H1 (cell line): ENCODE results near the gene RRBP1. TPM values are rescaled to one million over a fixed set of nuclear protein-coding genes. Genes with fewer than 3 reads are reported as not detected.

Source experiments
- CTCF ChIA-PET: fragments of 300-600 bp; sonication (Branson Sonifier 250); formaldehyde crosslinking; loops from one replicate; lab custom pipeline; 2021; ENCODE audit not compliant: partially characterized antibody; lab: Charles Lee
- POLR2A ChIA-PET: fragments of 300-600 bp; sonication (Branson Sonifier 250); formaldehyde crosslinking; loops from one replicate; lab custom pipeline; 2021; ENCODE audit warnings: inconsistent platforms; ENCODE audit not compliant: partially characterized antibody; lab: Charles Lee
- DNase-seq, 2 experiments: peaks; one replicate each; pipeline versions ENCODE4 v3.0.0 to v3.0.0-alpha.2; 2010 to 2022; ENCODE audit warnings: low spot score in 2 of 2, low read depth in 1 of 2, mixed read lengths in 1 of 2
- FAIRE-seq: peaks from 2 replicates; lab custom pipeline; 2011; peaks lifted over from hg19 to GRCh38; lab: Jason Lieb, UNC
- H2AFZ ChIP-seq: 2 replicates; pipeline ENCODE4 v1.8.1; 2012; ENCODE audit warnings: low read length, inconsistent platforms
- H2AK5ac ChIP-seq: 2 replicates; pipeline ENCODE4 v1.6.1; 2013; ENCODE audit warnings: low read depth, low read length
- H2BK120ac ChIP-seq: replicated peaks from 2 replicates; pipeline ENCODE3; 2013; ENCODE audit warnings: low read depth, low read length, inconsistent platforms
- H2BK12ac ChIP-seq: 2 replicates; pipeline ENCODE4 v1.6.1; 2013; ENCODE audit warnings: low read depth, low read length
- H2BK15ac ChIP-seq: 2 replicates; pipeline ENCODE4 v1.6.1; 2013; ENCODE audit warnings: low read length
- H2BK20ac ChIP-seq: 2 replicates; pipeline ENCODE4 v1.6.1; 2013; ENCODE audit warnings: low read length
- H2BK5ac ChIP-seq: 2 replicates; pipeline ENCODE4 v1.6.1; 2013; ENCODE audit warnings: low read depth, low read length
- H3K14ac ChIP-seq: 2 replicates; pipeline ENCODE4 v1.6.1; 2013; ENCODE audit warnings: inconsistent platforms; ENCODE audit not compliant: insufficient read length
- H3K18ac ChIP-seq: 2 replicates; pipeline ENCODE4 v1.6.1; 2013; ENCODE audit warnings: low read length; ENCODE audit errors: extremely low read depth
- H3K23ac ChIP-seq: 2 replicates; pipeline ENCODE4 v1.6.1; 2013; ENCODE audit warnings: inconsistent platforms; ENCODE audit not compliant: insufficient read length
- H3K23me2 ChIP-seq: 2 replicates; pipeline ENCODE4 v1.6.1; 2013; ENCODE audit warnings: low read depth, low read length
- H3K27ac ChIP-seq: 2 replicates; pipeline ENCODE4 v1.6.1; 2011; ENCODE audit warnings: low read depth, low read length, inconsistent platforms
- H3K27me3 ChIP-seq, 4 experiments: replicated peaks in 1 of 4; 1 replicate in 1 of 4; 2 replicates in 3 of 4; pipeline versions ENCODE4 v1.6.1 to v1.8.1; 2011 to 2013; ENCODE audit warnings: low read length in 3 of 4, mild to moderate bottlenecking in 3 of 4, inconsistent platforms in 2 of 4, mixed read lengths in 2 of 4, moderate library complexity in 1 of 4; ENCODE audit not compliant: control insufficient read depth in 3 of 4, insufficient read depth in 3 of 4; ENCODE audit errors: extremely low read depth in 1 of 4
- H3K36me3 ChIP-seq, 4 experiments: 2 replicates each; pipeline versions ENCODE4 v1.6.1 to v1.8.1; 2011 to 2013; ENCODE audit warnings: mild to moderate bottlenecking in 4 of 4, low read length in 3 of 4, moderate library complexity in 2 of 4, control low read depth in 1 of 4, inconsistent platforms in 1 of 4; ENCODE audit not compliant: insufficient read depth in 4 of 4, control insufficient read depth in 2 of 4
- H3K4ac ChIP-seq: replicated peaks from 2 replicates; pipeline ENCODE3; 2013; ENCODE audit warnings: low read length, low read depth, mixed read lengths, inconsistent platforms; ENCODE audit not compliant: insufficient read length
- H3K4me1 ChIP-seq, 4 experiments: replicated peaks in 1 of 4; 1 replicate in 1 of 4; 2 replicates in 3 of 4; pipeline versions ENCODE4 v1.6.1 to v1.8.1; 2011 to 2013; ENCODE audit warnings: low read length in 3 of 4, inconsistent platforms in 2 of 4, mixed read lengths in 1 of 4; ENCODE audit not compliant: insufficient read depth in 4 of 4, control insufficient read depth in 3 of 4
- H3K4me2 ChIP-seq, 2 experiments: 2 replicates each; pipeline versions ENCODE4 v1.6.1 to v1.8.1; 2011 to 2013; ENCODE audit warnings: low read depth in 2 of 2, low read length in 2 of 2, control low read depth in 1 of 2, inconsistent platforms in 1 of 2, mild to moderate bottlenecking in 1 of 2; ENCODE audit not compliant: insufficient read depth in 1 of 2
- H3K4me3 ChIP-seq, 4 experiments: fragments of 200-600, 300-600 bp in 1 of 4; sonication (generic), shearing (Covaris generic), sonication (Bioruptor Twin) in 1 of 4; 2 replicates each; pipeline versions ENCODE4 v1.5.1 to v1.8.1; 2011 to 2016; ENCODE audit warnings: low read length in 4 of 4, low read depth in 3 of 4, control low read depth in 2 of 4, inconsistent platforms in 2 of 4, mild to moderate bottlenecking in 2 of 4, mixed read lengths in 1 of 4, moderate library complexity in 1 of 4; ENCODE audit not compliant: insufficient read depth in 2 of 4; ENCODE audit errors: extremely low read depth in 1 of 4
- H3K56ac ChIP-seq: replicated peaks from 2 replicates; pipeline ENCODE3; 2013; ENCODE audit warnings: low read depth, mild to moderate bottlenecking, mixed read lengths, low read length, inconsistent platforms; ENCODE audit not compliant: insufficient read length
- H3K79me1 ChIP-seq: 2 replicates; pipeline ENCODE4 v1.6.1; 2013; ENCODE audit warnings: low read depth, low read length, control low read depth
- H3K79me2 ChIP-seq, 2 experiments: 2 replicates each; pipeline versions ENCODE4 v1.6.1 to v1.8.1; 2012 to 2013; ENCODE audit warnings: low read length in 2 of 2, mild to moderate bottlenecking in 2 of 2, inconsistent platforms in 1 of 2; ENCODE audit not compliant: insufficient read depth in 2 of 2, control insufficient read depth in 1 of 2
- H3K9ac ChIP-seq, 4 experiments: replicated peaks in 1 of 4; 1 replicate in 1 of 4; 2 replicates in 3 of 4; pipeline versions ENCODE4 v1.6.1 to v1.8.1; 2011 to 2013; ENCODE audit warnings: low read depth in 3 of 4, low read length in 3 of 4, control low read depth in 2 of 4, mild to moderate bottlenecking in 2 of 4, moderate library complexity in 2 of 4, inconsistent platforms in 1 of 4; ENCODE audit errors: extremely low read depth in 1 of 4
- H3K9me3 ChIP-seq, 2 experiments: 2 replicates each; pipeline versions ENCODE4 v1.6.1 to v1.8.1; 2012 to 2013; ENCODE audit warnings: mild to moderate bottlenecking in 2 of 2, moderate library complexity in 2 of 2, control low read depth in 1 of 2, inconsistent platforms in 1 of 2, low read depth in 1 of 2, low read length in 1 of 2, mixed read lengths in 1 of 2; ENCODE audit not compliant: insufficient read depth in 2 of 2
- H4K20me1 ChIP-seq, 2 experiments: replicated peaks in 1 of 2; 2 replicates each; pipeline versions ENCODE3 to v1.8.1; 2011 to 2013; ENCODE audit warnings: inconsistent platforms in 2 of 2, low read length in 2 of 2, mild to moderate bottlenecking in 1 of 2; ENCODE audit not compliant: insufficient read depth in 2 of 2, control insufficient read depth in 1 of 2
- H4K5ac ChIP-seq: 2 replicates; pipeline ENCODE4 v1.6.1; 2013; ENCODE audit warnings: low read length, low read depth, mixed read lengths, inconsistent platforms; ENCODE audit not compliant: insufficient read length
- H4K8ac ChIP-seq: 2 replicates; pipeline ENCODE4 v1.8.0; 2013; ENCODE audit warnings: mild to moderate bottlenecking, moderate library complexity, low read length, inconsistent platforms; ENCODE audit not compliant: insufficient read depth; ENCODE audit errors: extremely low read depth
- H4K91ac ChIP-seq: replicated peaks from 2 replicates; pipeline ENCODE3; 2013; ENCODE audit warnings: low read length, mixed read lengths, inconsistent platforms; ENCODE audit not compliant: insufficient read length
- ATF2 ChIP-seq: IDR thresholded peaks from 2 replicates; pipeline ENCODE4 v1.6.1; 2012; ENCODE audit warnings: low read length, inconsistent platforms
- BACH1 ChIP-seq: IDR thresholded peaks from 2 replicates; pipeline ENCODE4 v1.6.1; 2012; ENCODE audit warnings: low read length, improper control_type of control experiment
- CTBP2 ChIP-seq: IDR thresholded peaks from 2 replicates; pipeline ENCODE4 v1.7.0; 2011; ENCODE audit warnings: borderline replicate concordance, mild to moderate bottlenecking, moderate library complexity, mixed read lengths, low read length; ENCODE audit not compliant: insufficient read depth, insufficient read length
- E2F6 ChIP-seq: IDR thresholded peaks from 2 replicates; pipeline ENCODE4 v1.6.1; 2012; ENCODE audit warnings: inconsistent platforms
- GTF2F1 ChIP-seq: IDR thresholded peaks from 2 replicates; pipeline ENCODE4 v1.6.1; 2012; ENCODE audit warnings: low read depth, low read length, improper control_type of control experiment, borderline replicate concordance
- JUND ChIP-seq: IDR thresholded peaks from 2 replicates; pipeline ENCODE4 v1.6.1; 2011; ENCODE audit warnings: mild to moderate bottlenecking, improper control_type of control experiment, low read length
- RAD21 ChIP-seq, 2 experiments: IDR thresholded peaks in 1 of 2; conservative IDR thresholded peaks in 1 of 2; 2 replicates each; pipeline ENCODE4 v1.6.1; 2011; ENCODE audit warnings: low read depth in 2 of 2, low read length in 2 of 2, improper control_type of control experiment in 1 of 2, inconsistent platforms in 1 of 2, mild to moderate bottlenecking in 1 of 2, moderate library complexity in 1 of 2
- RBBP5 ChIP-seq: IDR thresholded peaks from 2 replicates; pipeline ENCODE4 v1.7.1; 2012; ENCODE audit warnings: low read depth, mild to moderate bottlenecking, inconsistent platforms, low read length, moderate library complexity, borderline replicate concordance
- RFX5 ChIP-seq: IDR thresholded peaks from 2 replicates; pipeline ENCODE4 v1.6.1; 2011; ENCODE audit warnings: low read depth, low read length, improper control_type of control experiment, borderline replicate concordance
- YY1 ChIP-seq: IDR thresholded peaks from 2 replicates; pipeline ENCODE4 v1.6.1; 2011; ENCODE audit warnings: low read depth, mild to moderate bottlenecking, low read length
- WGBS, 2 experiments: shearing (Covaris generic) in 1 of 2; methylation state at CpG; one replicate each; pipeline versions ENCODE4 v1.1.6 to v1.1.7; 2013 to 2015; ENCODE audit warnings: low lambda C conversion rate in 2 of 2, mixed read lengths in 2 of 2, inconsistent platforms in 1 of 2, low coverage in 1 of 2, missing lambda C conversion rate in 1 of 2; ENCODE audit not compliant: insufficient replicate concordance in 2 of 2, insufficient coverage in 1 of 2, insufficient read length in 1 of 2; ENCODE audit errors: extremely low coverage in 1 of 2, missing lambda C conversion rate in 1 of 2; 5-methylcytosine and 5-hydroxymethylcytosine counted together
- polyA plus RNA-seq, 7 experiments: library from polyadenylated mRNA; depleted of rRNA in 3 of 7; stranded (reverse) in 5 of 7; unstranded in 2 of 7; fragments of >200 nt in 5 of 7; fragments of 200-250 nt in 2 of 7; gene quantifications; 1 replicate in 5 of 7; 2 replicates in 1 of 7; 4 replicates in 1 of 7; pipeline versions ENCODE4 v1.2.1 to v1.2.3, GENCODE V29; 2011 to 2013; ENCODE audit warnings: missing spikeins in 2 of 7, mixed read lengths in 2 of 7
- total RNA-seq: library from RNA; stranded (reverse); fragmentation: NEBNext Ultra II Directional; extraction: Animal tissue kit (Norgen Biotek cat#: 25700); gene quantifications from 2 replicates; pipeline ENCODE4 v1.2.1, GENCODE V29; 2021

Gene RRBP1
- total and polyA plus RNA-seq, 2 of the 8 experiments (the other 6 are each of a cell fraction or from before 2014, with no cell fraction given): 15.9 to 157 TPM

- no peak overlapping the region for H2BK5ac ChIP-seq
- no peak overlapping the region for H3K4ac ChIP-seq
- no peak overlapping the region for H2AFZ ChIP-seq
- peaks cover 0 to 2% (median under 1%) of the 10 kb centered on the region in 4 experiments; a peak in 2 of 7 replicates for H3K4me1 ChIP-seq
- no peak overlapping the region for H3K9ac ChIP-seq
- no peak overlapping the region for H2BK20ac ChIP-seq
- no peak overlapping the region for H3K27ac ChIP-seq
- H3K14ac ChIP-seq: no peak overlapping the region
- no peak overlapping the region for H2BK12ac ChIP-seq
- H4K91ac ChIP-seq: no peak overlapping the region
- H3K79me1 ChIP-seq: no peaks in the 10 kb centered on the region; the same call in 1 of the 2 replicates
- peaks cover 3 to 89% of the 10 kb centered on the region in 2 experiments; a peak in 3 of 4 replicates for H3K79me2 ChIP-seq
- no peak overlapping the region for H2BK120ac ChIP-seq
- no peak overlapping the region for H3K4me2 ChIP-seq
- H3K36me3 ChIP-seq: no peaks in the 10 kb centered on the region; a peak in 1 of 8 replicates
- ChIA-PET POLR2A (interaction anchor here (2.7 kb wide), 1 partner anchor 18 kb away, joined by 6 read pairs; the partner anchor contains the start of gene DSTN), CTCF (interaction anchor here (2.4 kb wide), 1 partner anchor 12 kb away, joined by 11 read pairs; no protein-coding TSS in a partner anchor)
- H2BK15ac ChIP-seq: no peak overlapping the region
- WGBS, 2 experiments: 62% methylated on average over 3 of the region's 3 CpGs; no CpG with 5 or more reads in 1 of the 2 experiments
- H4K8ac ChIP-seq: no peak overlapping the region
- no peak overlapping the region for H3K56ac ChIP-seq
- H3K9me3 ChIP-seq: no peaks in the 10 kb centered on the region
- H4K20me1 ChIP-seq: no peaks in the 10 kb centered on the region
- H3K23ac ChIP-seq: no peak overlapping the region
- H3K18ac ChIP-seq: no peak overlapping the region
- DNase-seq: no peak
- FAIRE-seq: no peak
- H2AK5ac ChIP-seq: no peak overlapping the region
- no peak overlapping the region for H3K4me3 ChIP-seq
- no peak overlapping the region for H4K5ac ChIP-seq
- H3K23me2 ChIP-seq: no peaks in the 10 kb centered on the region
- no peaks in the 10 kb centered on the region for H3K27me3 ChIP-seq
- TF ChIP-seq YY1 (no peak), RBBP5 (no peak), RAD21 (IDR thresholded peaks at IDR 0.05 in 1 of 2, conservative IDR thresholded peaks at IDR 0.05 in 1 of 2; ENCODE audit: low read depth in 2 of 2, low read length in 2 of 2) (no peak), CTBP2 (no peak), GTF2F1 (no peak), E2F6 (no peak), JUND (no peak), ATF2 (no peak), BACH1 (no peak), RFX5 (no peak)
Measured at GRCh38 chr20:17587824-17588223, 94.2 kb downstream of the RRBP1 start.
